HG03520 (cell line): ENCODE measurements around the gene PDZRN4.
A peak's percentile ranks its signal among the peaks of the same experiment; 100 is the strongest.

ENCODE experiments used
- ATAC-seq: cut with Tn5 transposase; IDR thresholded peaks from one replicate; pipeline ENCODE4 v1.9.1; 2021; ENCODE audit warnings: mild to moderate bottlenecking, moderate library complexity; ENCODE audit not compliant: unreplicated experiment

Gene PDZRN4

DNA sequence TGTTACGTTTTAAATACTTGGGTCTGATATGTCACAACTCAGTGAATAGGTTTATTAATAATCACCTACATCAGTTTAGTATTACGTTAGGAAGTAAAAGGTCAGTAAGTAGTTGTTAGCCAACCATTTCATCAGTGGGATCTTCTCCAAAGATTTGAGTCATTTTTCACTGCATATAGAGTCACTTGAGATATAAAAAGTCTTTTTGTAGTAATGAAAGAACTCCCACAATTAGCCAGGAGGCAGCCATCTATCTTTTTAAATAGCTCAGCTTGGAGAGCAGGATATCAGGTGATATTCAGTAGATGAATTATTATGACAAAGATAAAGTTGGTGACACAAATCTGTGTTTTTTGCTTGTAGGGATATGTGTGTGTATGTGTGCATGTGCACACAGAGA is 309.3 kb downstream of the PDZRN4 start:
- no peak for ATAC-seq

GRCh38 chr12:41504976-41505375 is 316.9 kb downstream of the PDZRN4 start:
- ATAC-seq, result no peak

- ATAC-seq, result no peak
These were observed 319.2 kb downstream of the PDZRN4 start for GRCh38 chr12:41507286-41507685.

- ATAC-seq, result no peak
These were observed 321.3 kb downstream of the PDZRN4 start for GRCh38 chr12:41509271-41510055.

- ATAC-seq, result no peak
These were observed 322.4 kb downstream of the PDZRN4 start for GRCh38 chr12:41510470-41510869.

DNA sequence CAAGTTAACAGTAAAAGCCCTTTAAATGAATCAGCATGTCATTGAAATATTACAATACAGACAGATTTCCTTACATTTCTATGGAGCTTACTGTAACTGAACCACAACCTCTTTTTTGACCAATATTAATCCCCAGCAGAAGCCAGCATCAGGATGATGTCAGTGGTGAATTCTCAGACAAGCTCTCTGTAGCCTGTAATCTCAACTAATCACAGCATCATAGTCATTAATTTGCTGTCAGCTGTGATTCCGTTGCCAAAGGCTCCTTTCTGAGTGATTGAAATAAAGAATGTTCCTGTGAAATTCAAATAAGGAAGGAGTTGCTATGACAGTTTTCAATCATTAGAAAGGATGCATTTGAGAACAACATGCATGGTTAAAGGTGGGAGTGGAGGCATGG is 323.1 kb downstream of the PDZRN4 start:
- no peak for ATAC-seq

GRCh38 chr12:41512497-41512896 is 324.4 kb downstream of the PDZRN4 start:
- no peak for ATAC-seq

GRCh38 chr12:41514021-41514777 is 326.1 kb downstream of the PDZRN4 start:
- no peak for ATAC-seq

DNA sequence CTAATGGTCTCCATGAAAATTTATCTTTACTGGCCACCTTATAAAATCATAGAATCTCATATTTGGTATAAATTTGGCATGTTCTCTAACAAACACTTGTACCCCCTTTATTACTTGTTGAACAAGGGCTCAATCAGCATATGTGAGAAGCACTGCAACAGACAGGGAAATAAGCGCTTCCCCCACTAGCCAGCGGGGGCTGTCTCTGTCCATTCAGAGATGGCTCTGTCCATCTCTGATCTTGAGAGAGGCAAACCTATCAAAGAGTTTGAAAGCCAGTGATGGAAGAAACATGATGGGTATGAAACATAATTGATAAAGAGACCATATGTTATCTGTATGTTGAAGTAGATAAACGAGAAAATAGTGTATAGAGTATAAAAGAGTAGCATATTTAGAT is 326.8 kb downstream of the PDZRN4 start:
- no peak for ATAC-seq

DNA sequence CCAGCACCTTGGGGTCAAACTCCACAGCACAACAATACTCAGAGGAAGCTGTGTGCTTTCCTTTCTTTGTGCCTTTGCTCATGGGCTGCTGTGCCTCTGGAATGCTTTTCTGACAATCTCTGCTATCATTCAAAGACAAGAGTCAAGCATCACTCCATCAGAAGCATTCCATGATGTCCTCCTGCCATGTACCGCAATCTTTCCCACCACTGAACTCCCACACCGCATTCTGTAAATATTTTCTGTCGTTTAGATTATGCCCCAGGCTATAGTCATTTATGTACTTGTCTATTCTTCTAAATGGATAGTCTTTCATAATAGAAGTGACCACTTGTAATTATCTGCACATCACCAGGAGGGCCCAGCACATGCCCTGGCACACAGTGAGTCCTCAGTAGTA is 327.8 kb downstream of the PDZRN4 start:
- ATAC-seq, result no peak

GRCh38 chr12:41520869-41521268 is 332.7 kb downstream of the PDZRN4 start:
- no peak for ATAC-seq

GRCh38 chr12:41521872-41522379 is 333.8 kb downstream of the PDZRN4 start:
- ATAC-seq, result peak; percentile 66

DNA sequence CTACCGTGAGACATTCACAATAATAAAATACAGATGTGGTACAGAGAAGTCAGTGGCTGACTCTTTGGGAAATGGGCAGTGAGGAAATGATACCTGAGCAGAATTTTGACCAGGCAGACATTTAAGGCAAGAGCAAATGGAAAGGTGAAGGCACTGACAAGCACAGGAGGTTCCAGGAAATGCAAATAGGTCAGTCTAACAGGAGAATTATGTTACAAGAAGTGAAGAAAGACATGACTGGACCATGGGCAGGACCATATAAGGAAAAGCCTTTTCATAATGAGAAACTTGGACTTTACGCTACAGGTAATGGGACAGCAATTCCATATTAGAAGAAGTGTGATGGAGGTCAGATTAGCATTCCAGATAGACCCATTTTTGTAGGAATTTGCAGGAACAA is 338.9 kb downstream of the PDZRN4 start:
- ATAC-seq, result no peak

- no peak for ATAC-seq
These were observed 339.5 kb downstream of the PDZRN4 start for GRCh38 chr12:41527534-41528116.

DNA sequence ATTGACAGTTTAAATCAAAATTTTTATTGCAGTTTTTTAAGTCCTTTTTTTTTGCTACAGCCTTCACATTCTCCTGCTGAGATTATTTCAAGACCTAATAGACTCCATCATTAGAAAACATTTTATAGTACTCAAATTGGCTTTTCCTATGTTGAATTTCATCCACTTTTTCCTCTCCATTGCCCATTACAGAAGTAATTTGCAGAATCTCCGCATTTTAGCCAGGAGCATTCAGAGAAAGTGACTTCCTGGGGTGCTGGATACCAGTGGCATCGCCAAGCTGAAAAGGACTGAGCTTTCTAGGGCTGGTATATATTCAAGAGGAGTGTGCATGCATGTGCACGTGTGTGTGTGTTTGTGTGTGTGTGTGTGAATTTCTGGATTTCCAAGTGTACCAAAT is 340.8 kb downstream of the PDZRN4 start:
- no peak for ATAC-seq

DNA sequence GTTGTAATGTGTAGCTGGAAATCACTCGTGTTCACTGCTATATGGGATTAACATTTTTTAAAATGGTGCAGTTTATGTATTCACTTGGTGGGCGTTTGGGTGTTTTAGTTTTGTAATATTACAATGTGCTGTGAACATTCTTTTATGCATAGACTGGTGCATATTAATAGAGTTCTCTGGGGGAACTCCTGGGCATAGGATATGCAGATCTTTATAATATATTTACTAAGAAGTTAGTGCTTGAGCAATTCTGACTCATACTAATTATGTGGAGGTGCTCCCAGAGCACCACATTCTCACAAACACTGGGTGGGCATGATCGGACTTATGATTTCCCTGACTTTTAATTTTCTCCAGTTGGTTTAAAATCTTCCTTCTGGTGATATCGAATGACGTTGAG is 342.3 kb downstream of the PDZRN4 start:
- no peak for ATAC-seq

DNA sequence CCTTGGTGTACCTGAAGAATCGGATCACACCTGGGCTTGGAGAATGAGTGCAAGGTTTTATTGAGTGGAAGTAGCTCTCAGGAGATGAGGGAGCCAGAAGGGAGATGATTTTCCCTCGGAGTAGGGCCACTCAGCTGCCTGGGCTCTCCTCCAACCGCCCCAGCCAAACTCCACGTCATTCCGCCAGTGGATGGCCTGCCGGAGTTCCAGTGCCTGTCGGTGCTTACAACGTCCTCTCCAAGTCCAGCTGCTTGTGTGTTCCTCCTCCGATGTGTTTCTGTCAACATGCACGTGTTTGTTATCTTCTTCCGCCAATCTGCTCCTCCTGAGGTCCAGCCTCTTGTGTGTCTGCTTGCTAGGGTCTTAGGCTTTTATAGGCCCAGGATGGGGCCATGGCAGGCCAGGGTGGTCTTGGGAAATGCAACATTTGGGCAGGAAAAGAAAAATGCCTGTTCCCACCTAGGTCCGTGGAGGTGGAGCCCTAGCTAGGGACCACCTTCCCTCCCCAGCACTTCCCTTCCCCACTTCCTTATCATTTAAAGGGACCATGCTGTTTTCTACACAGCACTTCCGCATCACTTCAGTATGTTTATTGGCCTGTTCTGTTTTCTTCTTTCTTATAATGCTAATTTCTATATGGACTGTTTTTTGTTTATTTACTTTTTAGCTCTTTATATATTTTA is 343.2 kb downstream of the PDZRN4 start:
- no peak for ATAC-seq

- ATAC-seq, result no peak
These were observed 344.0 kb downstream of the PDZRN4 start for GRCh38 chr12:41532072-41532471.

DNA sequence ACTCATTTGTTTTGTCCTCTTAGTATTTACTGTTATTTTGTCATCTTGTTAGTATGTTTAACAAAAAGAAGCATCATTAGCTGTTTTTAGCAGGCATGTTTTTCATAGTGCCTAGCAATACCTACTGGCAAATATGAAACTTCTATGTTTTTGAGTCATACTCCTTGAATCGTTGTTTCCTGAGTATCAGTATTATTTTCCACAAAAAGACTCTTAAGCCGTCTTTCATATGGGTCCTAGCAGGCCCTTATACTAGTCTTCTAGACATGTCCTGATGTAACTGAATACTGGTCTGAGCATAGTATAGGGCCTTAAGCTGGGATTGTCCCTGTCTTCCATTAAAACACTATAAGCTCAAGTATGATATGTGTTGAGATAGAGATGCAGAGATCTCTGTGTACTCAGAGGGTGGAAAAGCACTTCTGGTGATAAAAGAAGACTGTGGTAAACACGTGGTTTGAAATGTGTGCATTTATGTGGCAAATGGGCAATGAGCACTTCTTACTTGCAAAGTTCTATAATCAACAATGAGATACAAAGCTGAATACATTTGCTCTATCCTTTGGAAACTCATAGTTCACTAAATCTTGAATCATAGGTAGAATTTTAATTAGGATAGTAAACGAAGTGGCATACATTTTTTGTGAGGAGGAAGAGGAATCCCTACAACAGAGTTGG is 348.8 kb downstream of the PDZRN4 start:
- ATAC-seq, result no peak

DNA sequence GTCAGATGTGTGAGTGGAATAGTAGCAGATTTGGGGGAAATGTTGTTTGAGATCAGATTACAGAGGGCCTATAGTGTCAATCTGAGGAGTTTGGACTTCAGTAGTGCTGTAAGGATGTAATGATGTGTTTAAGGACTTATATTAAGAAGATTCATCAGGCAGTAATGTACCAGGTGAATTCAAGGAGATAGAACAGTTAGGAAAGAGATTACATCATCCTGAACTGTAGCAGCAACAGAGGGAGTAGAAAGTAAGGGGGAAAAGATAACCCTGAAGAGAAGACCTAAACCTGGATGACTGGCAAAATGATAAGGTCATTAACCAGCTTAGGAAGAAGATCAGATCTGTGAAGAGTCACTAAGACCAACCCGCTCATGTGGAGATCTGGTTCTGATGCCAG is 349.4 kb downstream of the PDZRN4 start:
- ATAC-seq, result no peak

- no peak for ATAC-seq
These were observed 357.6 kb downstream of the PDZRN4 start for GRCh38 chr12:41545761-41546160.
